Measurements from ENCODE around the gene NUP214.
"Not testable (repeated sequence)": the region's sequence is repeated elsewhere in the genome, so short reads cannot be mapped to it uniquely, and the experiment has no call there.

The NUP214 gene

DNA sequence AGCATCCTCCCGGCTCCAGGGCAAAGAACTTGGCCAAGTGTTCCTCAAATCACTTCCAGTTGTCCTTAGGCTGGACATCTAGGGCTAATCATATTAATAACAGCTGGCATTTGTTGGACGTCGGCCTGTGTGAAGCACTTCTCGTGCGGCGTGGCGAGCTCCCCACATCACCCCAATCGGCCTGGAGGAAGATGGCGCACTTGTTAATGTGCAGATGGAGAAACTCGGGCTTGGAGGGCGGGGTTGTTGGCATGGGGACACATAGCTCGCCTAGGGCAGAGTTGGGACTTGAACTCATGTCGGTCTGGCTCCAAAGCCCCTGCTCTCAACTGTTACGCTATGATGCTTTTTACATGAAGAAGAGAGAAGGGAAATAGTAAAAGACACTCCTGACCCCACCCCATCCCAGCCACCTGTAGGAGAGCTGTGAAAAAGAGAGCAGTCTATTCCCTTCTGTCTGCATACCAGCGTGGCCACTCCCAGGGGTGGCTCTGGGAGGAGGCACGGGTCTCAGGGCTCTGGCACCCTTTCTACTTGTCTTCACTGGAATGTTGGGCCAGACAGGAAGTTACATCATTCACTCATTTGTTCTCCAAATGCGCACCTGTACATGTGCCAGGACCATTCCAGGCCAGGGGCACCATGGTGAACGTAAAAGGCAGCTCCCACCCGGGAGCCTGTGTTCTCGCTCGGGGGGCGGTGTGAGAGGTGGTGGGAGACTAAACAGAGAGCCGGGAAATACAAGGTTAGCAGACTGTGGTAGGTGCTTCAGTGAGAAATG is 12.8 kb upstream of the NUP214 start:
- H3K4me2 ChIP-seq (ENCODE audit: low read depth, low read length, poor library complexity, severe bottlenecking): no peak overlapping the region
- no peaks in the 10 kb centered on the region for H3K9me3 ChIP-seq (ENCODE audit: insufficient read depth, low read length)
- no peak overlapping the region for H3K27ac ChIP-seq (ENCODE audit: low read depth, low read length)
- TF ChIP-seq EZH2phosphoT487 (conservative IDR thresholded peaks at IDR 0.05; ENCODE audit: low read length): no peak
- TF ChIP-seq, protein P1, sequence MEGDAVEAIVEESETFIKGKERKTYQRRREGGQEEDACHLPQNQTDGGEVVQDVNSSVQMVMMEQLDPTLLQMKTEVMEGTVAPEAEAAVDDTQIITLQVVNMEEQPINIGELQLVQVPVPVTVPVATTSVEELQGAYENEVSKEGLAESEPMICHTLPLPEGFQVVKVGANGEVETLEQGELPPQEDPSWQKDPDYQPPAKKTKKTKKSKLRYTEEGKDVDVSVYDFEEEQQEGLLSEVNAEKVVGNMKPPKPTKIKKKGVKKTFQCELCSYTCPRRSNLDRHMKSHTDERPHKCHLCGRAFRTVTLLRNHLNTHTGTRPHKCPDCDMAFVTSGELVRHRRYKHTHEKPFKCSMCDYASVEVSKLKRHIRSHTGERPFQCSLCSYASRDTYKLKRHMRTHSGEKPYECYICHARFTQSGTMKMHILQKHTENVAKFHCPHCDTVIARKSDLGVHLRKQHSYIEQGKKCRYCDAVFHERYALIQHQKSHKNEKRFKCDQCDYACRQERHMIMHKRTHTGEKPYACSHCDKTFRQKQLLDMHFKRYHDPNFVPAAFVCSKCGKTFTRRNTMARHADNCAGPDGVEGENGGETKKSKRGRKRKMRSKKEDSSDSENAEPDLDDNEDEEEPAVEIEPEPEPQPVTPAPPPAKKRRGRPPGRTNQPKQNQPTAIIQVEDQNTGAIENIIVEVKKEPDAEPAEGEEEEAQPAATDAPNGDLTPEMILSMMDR (IDR thresholded peaks at IDR 0.05; ENCODE audit: insufficient read depth, low read length, poor library complexity, severe bottlenecking): no peak
- no peaks in the 10 kb centered on the region for H3K79me2 ChIP-seq (ENCODE audit: insufficient read depth, low read length)
- no peak overlapping the region for H3K9ac ChIP-seq (ENCODE audit: low read length)
- no peaks in the 10 kb centered on the region for H3F3A ChIP-seq (ENCODE audit: insufficient read depth)
- H3K27me3 ChIP-seq (ENCODE audit: low read length): no peaks in the 10 kb centered on the region
- H3K36me3 ChIP-seq (ENCODE audit: low read length): no peaks in the 10 kb centered on the region
- H3K9me2 ChIP-seq (replicated peaks; ENCODE audit: insufficient read depth, low read length): no peaks in the 10 kb centered on the region
- H2AFZ ChIP-seq (ENCODE audit: low read depth, low read length, severe bottlenecking): no peak overlapping the region
- H3K4me3 ChIP-seq (ENCODE audit: insufficient read depth, low read length, poor library complexity, severe bottlenecking): no peak overlapping the region
- no peaks in the 10 kb centered on the region for H4K20me1 ChIP-seq (ENCODE audit: low read depth, low read length)

DNA sequence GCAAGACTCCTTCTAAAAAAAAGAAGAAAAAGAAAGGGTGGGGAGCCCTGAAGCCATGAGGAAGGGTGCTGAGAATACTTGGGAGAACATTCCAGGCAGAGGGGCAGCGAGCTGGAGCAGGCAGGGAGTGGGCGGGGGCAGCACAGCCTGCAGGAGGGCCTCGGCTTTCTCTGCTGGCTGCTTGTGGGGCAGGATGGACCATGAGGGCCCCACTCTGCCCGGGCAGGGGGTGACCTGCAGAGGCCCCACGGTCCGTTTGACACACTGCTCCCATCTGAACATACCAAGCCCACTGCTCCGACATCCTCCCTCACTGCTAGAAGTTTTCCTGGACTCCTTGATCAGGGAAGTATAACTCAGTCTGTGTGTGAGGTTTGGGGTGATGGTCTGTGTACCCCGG is 11.7 kb upstream of the NUP214 start:
- H3K9ac ChIP-seq (ENCODE audit: low read length): no peak overlapping the region
- H3K36me3 ChIP-seq (ENCODE audit: low read length): no peaks in the 10 kb centered on the region
- no peak overlapping the region for H2AFZ ChIP-seq (ENCODE audit: low read depth, low read length, severe bottlenecking)
- no peak overlapping the region for H3K4me3 ChIP-seq (ENCODE audit: insufficient read depth, low read length, poor library complexity, severe bottlenecking)
- H3K9me2 ChIP-seq (replicated peaks; ENCODE audit: insufficient read depth, low read length): no peaks in the 10 kb centered on the region
- no peaks in the 10 kb centered on the region for H3F3A ChIP-seq (ENCODE audit: insufficient read depth)
- H3K79me2 ChIP-seq (ENCODE audit: insufficient read depth, low read length): no peaks in the 10 kb centered on the region
- no peaks in the 10 kb centered on the region for H3K27me3 ChIP-seq (ENCODE audit: low read length)
- no peaks in the 10 kb centered on the region for H4K20me1 ChIP-seq (ENCODE audit: low read depth, low read length)
- H3K4me2 ChIP-seq (ENCODE audit: low read depth, low read length, poor library complexity, severe bottlenecking): no peak overlapping the region
- no peak for TF ChIP-seq EZH2phosphoT487 (conservative IDR thresholded peaks at IDR 0.05; ENCODE audit: low read length)
- no peaks in the 10 kb centered on the region for H3K9me3 ChIP-seq (ENCODE audit: insufficient read depth, low read length)
- H3K27ac ChIP-seq (ENCODE audit: low read depth, low read length): no peak overlapping the region

DNA sequence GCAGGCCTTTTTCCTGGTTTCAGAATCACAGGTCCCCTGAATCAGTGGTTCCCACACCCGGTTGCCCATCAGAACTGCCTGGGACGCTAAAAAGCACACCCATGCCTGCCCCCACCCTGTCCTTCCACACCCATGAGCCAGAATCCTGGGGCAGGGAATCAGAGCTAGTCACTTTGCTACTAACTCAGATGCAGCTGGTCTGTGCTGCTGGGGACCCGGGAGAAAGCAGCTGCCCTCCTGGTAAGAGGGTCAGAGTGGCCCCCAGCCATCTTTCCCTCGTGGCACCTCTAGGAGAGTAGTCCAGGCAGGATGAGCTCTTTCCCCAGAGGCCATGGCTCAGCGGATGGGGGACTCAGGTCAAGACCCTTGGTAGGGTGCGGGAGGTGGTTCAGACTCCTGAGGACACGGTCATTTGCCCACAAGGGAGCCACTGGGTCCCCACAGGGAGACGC is 11.3 kb upstream of the NUP214 start:
- Histone ChIP-seq H3K27me3 (ENCODE audit: low read length) (no peaks in the 10 kb centered on the region), H3K9me2 (replicated peaks; ENCODE audit: insufficient read depth, low read length) (no peaks in the 10 kb centered on the region), H4K20me1 (ENCODE audit: low read depth, low read length) (no peaks in the 10 kb centered on the region), H3K4me2 (ENCODE audit: low read depth, low read length, poor library complexity, severe bottlenecking) (no peak overlapping the region), H3K79me2 (ENCODE audit: insufficient read depth, low read length) (no peaks in the 10 kb centered on the region), H3K9me3 (ENCODE audit: insufficient read depth, low read length) (no peaks in the 10 kb centered on the region), H3K36me3 (ENCODE audit: low read length) (no peaks in the 10 kb centered on the region), H3K9ac (ENCODE audit: low read length) (no peak overlapping the region), H3K27ac (ENCODE audit: low read depth, low read length) (no peak overlapping the region), H3K4me3 (ENCODE audit: insufficient read depth, low read length, poor library complexity, severe bottlenecking) (no peak overlapping the region), H2AFZ (ENCODE audit: low read depth, low read length, severe bottlenecking) (no peak overlapping the region), H3F3A (ENCODE audit: insufficient read depth) (no peaks in the 10 kb centered on the region)
- TF ChIP-seq, protein P1 (IDR thresholded peaks at IDR 0.05; ENCODE audit: insufficient read depth, low read length, poor library complexity, severe bottlenecking): no peak
- TF ChIP-seq EZH2phosphoT487 (conservative IDR thresholded peaks at IDR 0.05; ENCODE audit: low read length): no peak

DNA sequence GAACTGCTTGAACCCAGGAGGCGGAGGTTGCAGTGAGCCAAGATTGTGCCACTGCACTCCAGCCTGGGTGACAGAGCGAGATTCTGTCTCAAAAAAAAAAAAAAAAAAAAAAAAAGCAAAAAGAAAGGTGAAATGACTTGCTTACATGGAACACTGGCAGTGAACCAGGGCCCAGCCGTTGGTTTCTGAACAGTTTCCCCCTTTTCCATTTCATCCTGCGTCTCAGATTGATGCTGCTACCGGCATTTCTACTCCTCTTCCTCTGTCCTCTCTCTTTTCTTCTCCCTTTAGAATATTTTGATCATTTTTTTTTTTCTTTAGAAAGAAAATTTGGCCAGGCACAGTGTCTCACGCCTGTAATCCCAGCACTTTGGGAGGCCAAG is 10.0 kb upstream of the NUP214 start:
- H3F3A ChIP-seq (ENCODE audit: insufficient read depth); H3K9ac ChIP-seq (ENCODE audit: low read length); H3K4me3 ChIP-seq (ENCODE audit: insufficient read depth, low read length, poor library complexity, severe bottlenecking); H3K79me2 ChIP-seq (ENCODE audit: insufficient read depth, low read length); H3K9me2 ChIP-seq (replicated peaks; ENCODE audit: insufficient read depth, low read length); H3K36me3 ChIP-seq (ENCODE audit: low read length); H3K27ac ChIP-seq (ENCODE audit: low read depth, low read length); H2AFZ ChIP-seq (ENCODE audit: low read depth, low read length, severe bottlenecking); H3K4me2 ChIP-seq (ENCODE audit: low read depth, low read length, poor library complexity, severe bottlenecking); H4K20me1 ChIP-seq (ENCODE audit: low read depth, low read length); H3K27me3 ChIP-seq (ENCODE audit: low read length); H3K9me3 ChIP-seq (ENCODE audit: insufficient read depth, low read length): not testable (repeated sequence)

All from SU-DHL-6 (cell line).